Activated CD8-positive, alpha-beta T cell treated with anti-CD3 and anti-CD28 coated beads for 36 hours (primary cell): ENCODE data around the gene ZNF829. TPM values are rescaled to one million over a fixed set of nuclear protein-coding genes. Genes with fewer than 3 reads are reported as not detected.

Experiments used
- ATAC-seq: fragments of 200-7000 bp; cut with Tn5 transposase; one replicate; pipeline ENCODE4 v1.10.0; 2021; ENCODE audit warnings: mild to moderate bottlenecking, moderate library complexity
- CTCF ChIA-PET: fragments of 350-600 bp; sonication (Branson Sonifier 250); formaldehyde crosslinking; loops from one replicate; lab custom pipeline; 2021; ENCODE audit warnings: antibody characterized with exemption; lab: Charles Lee
- POLR2A ChIA-PET: fragments of 350-600 bp; sonication (Branson Sonifier 250); formaldehyde crosslinking; loops from one replicate; lab custom pipeline; 2021; ENCODE audit warnings: antibody characterized with exemption; lab: Charles Lee
- DNase-seq: peaks from one replicate; pipeline ENCODE4 v3.0.0-alpha.2; 2020
- H3K27ac Mint-ChIP-seq: one replicate; pipeline ENCODE4 v1.8.0; 2021; ENCODE audit warnings: mild to moderate bottlenecking, mixed read lengths
- H3K27me3 Mint-ChIP-seq: one replicate; pipeline ENCODE4 v1.8.0; 2021; ENCODE audit warnings: mixed read lengths
- H3K36me3 Mint-ChIP-seq: one replicate; pipeline ENCODE4 v1.8.0; 2021; ENCODE audit warnings: low read depth, mixed read lengths
- H3K4me1 Mint-ChIP-seq: one replicate; pipeline ENCODE4 v1.8.0; 2021; ENCODE audit warnings: low read depth, mixed read lengths
- H3K4me3 Mint-ChIP-seq: one replicate; pipeline ENCODE4 v1.8.0; 2021; ENCODE audit warnings: mild to moderate bottlenecking, moderate library complexity, mixed read lengths
- H3K9me3 Mint-ChIP-seq: one replicate; pipeline ENCODE4 v1.8.0; 2021; ENCODE audit warnings: mixed read lengths
- CTCF ChIP-seq: fragments of 200-600 bp; IDR thresholded peaks from one replicate; pipeline ENCODE4 v1.8.0; 2022; ENCODE audit warnings: antibody characterized with exemption, mild to moderate bottlenecking
- intact Hi-C: fragments of 100-400 bp; cut with micrococcal nuclease; formaldehyde crosslinking; loops from one replicate; pipeline ENCODE4 v1.10.0; 2022
- total RNA-seq, 2 experiments: library from RNA; stranded (reverse); gene quantifications; one replicate each; pipeline ENCODE4 v1.2.3, GENCODE V29; 2021

Gene ZNF829
- total RNA-seq, 2 experiments from 2014 or later: 4.5 to 4.9 TPM

GRCh38 chr19:36939153-36939552 lies 23.1 kb upstream of the ZNF829 start:
- TF ChIP-seq CTCF: no peak
- Mint-ChIP-seq H3K27ac (no peak overlapping the region), H3K27me3 (no peaks in the 10 kb centered on the region), H3K4me1 (no peaks in the 10 kb centered on the region), H3K4me3 (no peak overlapping the region), H3K9me3 (peaks cover 44% of the 10 kb centered on the region), H3K36me3 (peaks cover 86% of the 10 kb centered on the region)
- ATAC-seq (no peak), DNase-seq (no peak)
- intact Hi-C loops: no loop called here
- ChIA-PET CTCF (no interaction called here), POLR2A (interaction anchor here (0.7 kb wide), 1 partner anchor 8 kb away, joined by 3 read pairs; no protein-coding TSS in a partner anchor)

- ChIA-PET CTCF (no interaction called here), POLR2A (no interaction called here)
- Mint-ChIP-seq H3K27ac (no peak overlapping the region), H3K36me3 (peaks cover 71% of the 10 kb centered on the region), H3K9me3 (peaks cover 38% of the 10 kb centered on the region), H3K4me1 (no peaks in the 10 kb centered on the region), H3K27me3 (no peaks in the 10 kb centered on the region), H3K4me3 (no peak overlapping the region)
- ATAC-seq: no peak
- intact Hi-C loops: no loop called here
- DNase-seq: no peak
- TF ChIP-seq CTCF: no peak
Measured at GRCh38 chr19:36931684-36932083, 15.6 kb upstream of the ZNF829 start.

GRCh38 chr19:36918090-36918489 lies 2.0 kb upstream of the ZNF829 start:
- peaks cover 13% of the 10 kb centered on the region for H3K4me1 Mint-ChIP-seq
- H3K27ac Mint-ChIP-seq: no peak overlapping the region
- intact Hi-C loops: no loop called here
- ATAC-seq: no peak
- no peak overlapping the region for H3K4me3 Mint-ChIP-seq
- H3K9me3 Mint-ChIP-seq: peaks cover 39% of the 10 kb centered on the region
- POLR2A ChIA-PET: interaction anchor here (0.6 kb wide), 1 partner anchor 586 kb away, joined by 3 read pairs; no protein-coding TSS in a partner anchor
- CTCF ChIA-PET: no interaction called here
- peaks cover 66% of the 10 kb centered on the region for H3K36me3 Mint-ChIP-seq
- no peak for DNase-seq
- no peaks in the 10 kb centered on the region for H3K27me3 Mint-ChIP-seq
- no peak for TF ChIP-seq CTCF

DNA sequence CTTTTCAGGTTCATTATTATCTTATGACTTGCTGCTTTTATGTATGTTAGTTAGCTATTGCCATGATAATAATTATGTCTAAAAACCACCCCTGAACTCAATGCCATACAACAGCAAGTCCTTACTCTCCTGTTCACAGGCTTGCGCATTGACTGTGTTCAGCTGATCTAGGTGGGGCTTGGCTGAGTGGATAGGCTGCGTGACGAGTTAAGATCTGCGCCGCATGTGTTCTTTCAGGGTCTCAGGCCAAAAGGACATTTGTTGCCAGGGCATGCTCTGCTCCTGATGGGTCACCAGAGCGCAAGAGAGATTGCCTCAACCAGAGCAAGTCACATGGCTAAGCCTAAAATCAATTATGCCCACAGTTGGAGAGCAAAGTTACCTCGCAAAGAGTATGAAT lies 900 bp upstream of the ZNF829 start:
- ChIA-PET CTCF (interaction anchor here (0.6 to 1.0 kb wide), 2 partner anchors 19 to 161 kb away, joined by 3 read pairs; partner anchors contain the start of gene ZNF420), POLR2A (interaction anchor here (1.8 kb wide), 1 partner anchor 9 kb away, joined by 5 read pairs; no protein-coding TSS in a partner anchor)
- H3K27ac Mint-ChIP-seq: peak overlapping the region; percentile 96
- intact Hi-C loops: no loop called here
- no peaks in the 10 kb centered on the region for H3K27me3 Mint-ChIP-seq
- H3K4me1 Mint-ChIP-seq: peaks cover 13% of the 10 kb centered on the region
- no peak for TF ChIP-seq CTCF
- H3K4me3 Mint-ChIP-seq: peak overlapping the region; percentile 85
- peaks cover 40% of the 10 kb centered on the region for H3K9me3 Mint-ChIP-seq
- DNase-seq: peak; percentile 8
- peaks cover 66% of the 10 kb centered on the region for H3K36me3 Mint-ChIP-seq
- no peak for ATAC-seq

GRCh38 chr19:36898422-36898821 lies 17.7 kb downstream of the ZNF829 start:
- H3K4me1 Mint-ChIP-seq: no peaks in the 10 kb centered on the region
- CTCF ChIA-PET: interaction anchor here (0.9 kb wide), 1 partner anchor 18 kb away, joined by 3 read pairs; no protein-coding TSS in a partner anchor
- H3K4me3 Mint-ChIP-seq: no peak overlapping the region
- no peaks in the 10 kb centered on the region for H3K27me3 Mint-ChIP-seq
- peaks cover 90% of the 10 kb centered on the region for H3K36me3 Mint-ChIP-seq
- H3K9me3 Mint-ChIP-seq: peaks cover 56% of the 10 kb centered on the region
- POLR2A ChIA-PET: no interaction called here
- no peak for TF ChIP-seq CTCF
- DNase-seq (no peak), ATAC-seq (no peak)
- intact Hi-C loops: no loop called here
- no peak overlapping the region for H3K27ac Mint-ChIP-seq
